T-helper 9 cell (primary cell): Measurements from ENCODE around the gene FAM162B.
"Not testable (repeated sequence)": the region's sequence is repeated elsewhere in the genome, so short reads cannot be mapped to it uniquely, and the experiment has no call there.

Experiments used
- DNase-seq: peaks from one replicate; pipeline ENCODE4 v3.0.0-alpha.2; 2020
- total RNA-seq, 2 donors: gene quantifications; one replicate each; lab custom pipeline; 2026; lab: John Stamatoyannopoulos, UW

FAM162B gene
- 0 reads per million in 2 donors for total RNA-seq

GRCh38 chr6:116764961-116765841 lies at the start of gene FAM162B:
Gene FAM162B (minus strand): TSS chr6:116765719. CDS start chr6:116765576, 143 bp downstream.
- no peak for DNase-seq

GRCh38 chr6:116812051-116812650 lies 46.6 kb upstream of the FAM162B start:
- no peak for DNase-seq

- no peak for DNase-seq
Measured at GRCh38 chr6:116801971-116802370, 36.5 kb upstream of the FAM162B start.

GRCh38 chr6:116799945-116800344 lies 34.4 kb upstream of the FAM162B start:
- DNase-seq, result no peak

- no peak for DNase-seq
Measured at GRCh38 chr6:116797585-116797984, 32.1 kb upstream of the FAM162B start.

GRCh38 chr6:116793224-116793623 lies 27.7 kb upstream of the FAM162B start:
- DNase-seq, result no peak

GRCh38 chr6:116783852-116784251 lies 18.3 kb upstream of the FAM162B start:
- DNase-seq, result no peak

- no peak for DNase-seq
Measured at GRCh38 chr6:116779573-116780164, 14.2 kb upstream of the FAM162B start.

GRCh38 chr6:116773886-116774285 lies 8.4 kb upstream of the FAM162B start:
- DNase-seq, result no peak

GRCh38 chr6:116772450-116772849 lies 6.9 kb upstream of the FAM162B start:
- DNase-seq, result no peak

GRCh38 chr6:116767715-116768114 lies 2.2 kb upstream of the FAM162B start:
- DNase-seq, result no peak

GRCh38 chr6:116766506-116767176 lies 1.1 kb upstream of the FAM162B start:
- no peak for DNase-seq

- DNase-seq, result no peak
Measured at GRCh38 chr6:116764629-116764960, 924 bp downstream of the FAM162B start.

GRCh38 chr6:116763906-116764628 lies 1.5 kb downstream of the FAM162B start:
- no peak for DNase-seq

GRCh38 chr6:116763048-116763447 lies 2.5 kb downstream of the FAM162B start:
- DNase-seq, result no peak

- no peak for DNase-seq
Measured at GRCh38 chr6:116762235-116762634, 3.3 kb downstream of the FAM162B start.

GRCh38 chr6:116761779-116762178 lies 3.7 kb downstream of the FAM162B start:
- DNase-seq, result no peak

- no peak for DNase-seq
Measured at GRCh38 chr6:116745176-116745575, 20.3 kb downstream of the FAM162B start.

GRCh38 chr6:116741571-116741970 lies 23.9 kb downstream of the FAM162B start:
- DNase-seq, result no peak

- DNase-seq, result not testable (repeated sequence)
Measured at GRCh38 chr6:116740486-116740885, 25.0 kb downstream of the FAM162B start.

GRCh38 chr6:116737004-116737403 lies 28.5 kb downstream of the FAM162B start:
- DNase-seq, result no peak

- DNase-seq, result no peak
Measured at GRCh38 chr6:116730513-116730912, 35.0 kb downstream of the FAM162B start.

GRCh38 chr6:116726947-116727346 lies 38.6 kb downstream of the FAM162B start:
- no peak for DNase-seq
